A549 (cell line): ENCODE measurements around the gene SLU7.

ENCODE experiments used
- CTCF ChIP-seq: fragments of >200 bp; sonication (Bioruptor Twin); formaldehyde crosslinking; IDR thresholded peaks from 3 replicates; pipeline ENCODE4 v1.5.1; 2016
- EP300 ChIP-seq, 2 experiments: fragments of >200 bp; sonication (Bioruptor Twin); formaldehyde crosslinking; IDR thresholded peaks; 2 replicates in 1 of 2; 3 replicates in 1 of 2; pipeline ENCODE4 v1.6.1; 2016 to 2017
- HDAC2 ChIP-seq: fragments of 200-600 bp; sonication (generic); IDR thresholded peaks from 2 replicates; pipeline ENCODE4 v1.6.1; 2016
- JUNB ChIP-seq: fragments of >200 bp; sonication (Bioruptor Twin); formaldehyde crosslinking; IDR thresholded peaks from 2 replicates; pipeline ENCODE4 v1.6.1; 2016
- KDM1A ChIP-seq: fragments of 200-600 bp; sonication (generic); IDR thresholded peaks from 2 replicates; pipeline ENCODE4 v1.6.1; 2016; ENCODE audit warnings: low read depth, mild to moderate bottlenecking
- POLR2A ChIP-seq: IDR thresholded peaks from 2 replicates; pipeline ENCODE4 v1.6.1; 2012; ENCODE audit warnings: mild to moderate bottlenecking, low read length
- RCOR1 ChIP-seq: fragments of 150-350 bp; IDR thresholded peaks from 2 replicates; pipeline ENCODE4 v1.6.1; 2014; ENCODE audit warnings: antibody characterized with exemption, low read length, low read depth
- SREBF2 ChIP-seq: fragments of 450-650 bp; IDR thresholded peaks from 2 replicates; pipeline ENCODE4 v1.6.1; 2014; ENCODE audit warnings: mild to moderate bottlenecking, moderate library complexity

GRCh38 chr5:160363211-160363610, 55.7 kb downstream of the SLU7 start:
- TF ChIP-seq EP300 (IDR thresholded peaks at IDR 0.05) (no peak), KDM1A (no peak), JUNB (no peak), CTCF (no peak), RCOR1 (no peak), POLR2A (no peak), HDAC2 (no peak), SREBF2 (no peak)
